HG03520 (cell line): ENCODE measurements around the gene LPGAT1.
"Not testable (repeated sequence)": the region's sequence is repeated elsewhere in the genome, so short reads cannot be mapped to it uniquely, and the experiment has no call there.

ENCODE experiments used
- ATAC-seq: cut with Tn5 transposase; IDR thresholded peaks from one replicate; pipeline ENCODE4 v1.9.1; 2021; ENCODE audit warnings: mild to moderate bottlenecking, moderate library complexity; ENCODE audit not compliant: unreplicated experiment

The LPGAT1 gene

GRCh38 chr1:211708006-211708405 lies 122.6 kb downstream of the LPGAT1 start:
- ATAC-seq, result no peak

- ATAC-seq, result no peak
Observed at GRCh38 chr1:211705467-211706091, 125.0 kb downstream of the LPGAT1 start.

- ATAC-seq, result no peak
Observed at GRCh38 chr1:211704543-211704942, 126.0 kb downstream of the LPGAT1 start.

- ATAC-seq, result no peak
Observed at GRCh38 chr1:211703812-211704537, 126.6 kb downstream of the LPGAT1 start.

DNA sequence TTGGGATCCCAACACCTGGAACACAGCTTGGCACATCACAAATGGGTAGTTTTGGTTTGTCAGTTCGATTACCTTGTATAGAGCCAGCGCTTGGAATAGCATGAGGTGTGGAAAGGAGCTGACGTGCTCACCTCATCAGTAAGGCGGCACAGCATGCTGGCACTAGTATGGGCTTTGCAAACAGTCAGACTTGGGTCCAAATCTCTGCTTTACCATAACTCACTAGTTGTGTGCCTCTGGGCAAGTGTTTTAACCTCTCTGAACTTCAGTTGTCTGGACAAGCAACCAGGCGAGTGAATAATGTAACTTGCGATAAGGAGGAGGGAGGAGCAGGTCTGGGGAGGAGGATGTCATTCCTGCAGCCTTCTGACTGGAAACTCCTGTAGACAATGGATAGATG lies 128.8 kb downstream of the LPGAT1 start:
- ATAC-seq, result no peak

DNA sequence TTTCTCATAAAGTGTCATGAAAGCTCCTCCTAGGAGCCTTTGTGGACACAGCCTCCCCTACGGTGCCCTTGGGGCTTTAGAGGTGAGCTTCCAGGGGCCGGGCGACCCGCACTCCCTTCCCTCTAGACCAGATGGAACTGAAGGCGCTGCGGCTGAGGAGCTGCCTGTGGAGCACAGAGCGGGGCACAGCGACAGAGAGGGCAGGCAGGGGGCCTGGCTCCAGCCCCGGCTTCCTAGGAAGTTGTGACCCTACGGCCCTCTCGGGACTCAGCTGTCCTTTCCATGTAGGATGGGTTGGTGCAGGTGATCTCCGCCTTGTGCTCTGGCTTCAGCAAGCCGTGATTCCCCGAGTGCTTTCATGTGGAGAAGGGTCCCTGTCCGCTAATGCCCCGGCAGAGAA lies 131.5 kb downstream of the LPGAT1 start:
- ATAC-seq, result no peak

GRCh38 chr1:211698161-211699026 lies 132.2 kb downstream of the LPGAT1 start:
- peak; percentile 47 for ATAC-seq

DNA sequence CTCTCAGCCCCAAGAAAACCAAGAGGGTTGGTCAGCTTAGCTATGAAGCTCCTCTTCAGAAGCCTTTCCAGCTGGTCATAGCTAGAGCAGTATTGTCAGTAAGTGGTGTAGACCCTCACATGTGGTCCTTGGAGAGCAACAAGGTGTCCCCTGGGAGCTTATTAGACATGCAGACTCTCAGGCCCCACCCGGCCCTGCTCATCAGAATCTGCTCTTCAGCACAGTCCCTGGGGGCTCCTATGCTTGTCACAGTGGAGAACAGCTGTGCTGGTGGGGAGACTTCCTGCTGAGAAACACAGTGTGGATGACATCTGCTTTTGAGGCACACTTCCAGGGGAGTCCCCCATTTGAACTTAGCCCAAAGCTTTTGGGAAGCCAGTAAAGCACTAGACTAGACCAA lies 133.2 kb downstream of the LPGAT1 start:
- peak; percentile 62 for ATAC-seq

- ATAC-seq, result peak; percentile 55
Observed at GRCh38 chr1:211695135-211695816, 135.3 kb downstream of the LPGAT1 start.

DNA sequence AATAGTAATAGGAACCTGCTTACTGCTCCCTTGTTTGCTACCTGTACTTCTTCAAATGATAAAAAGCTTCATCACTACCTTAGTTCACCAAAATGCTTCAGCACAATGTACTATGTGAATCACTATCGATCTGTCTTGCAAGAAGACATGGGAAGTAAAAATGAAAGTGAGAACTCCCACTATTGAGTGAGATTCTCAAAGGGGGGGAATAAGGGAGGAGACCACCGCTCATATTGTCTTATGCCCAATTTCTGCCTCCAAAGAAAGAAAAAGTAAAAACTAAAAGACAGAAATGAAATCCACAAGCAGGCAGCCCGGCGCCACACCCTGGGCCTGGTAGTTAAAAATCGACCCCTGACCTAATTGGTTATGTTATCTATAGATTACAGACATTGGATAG lies 136.7 kb downstream of the LPGAT1 start:
- not testable (repeated sequence) for ATAC-seq
